Activated naive CD4-positive, alpha-beta T cell (primary cell): ENCODE measurements around the gene SF3B2.
"Not testable (repeated sequence)": the region's sequence is repeated elsewhere in the genome, so short reads cannot be mapped to it uniquely, and the experiment has no call there.

Experiments used
- DNase-seq, 4 experiments: peaks; one replicate each; lab custom pipeline; 2025; lab: John Stamatoyannopoulos, UW

SF3B2 gene

DNA sequence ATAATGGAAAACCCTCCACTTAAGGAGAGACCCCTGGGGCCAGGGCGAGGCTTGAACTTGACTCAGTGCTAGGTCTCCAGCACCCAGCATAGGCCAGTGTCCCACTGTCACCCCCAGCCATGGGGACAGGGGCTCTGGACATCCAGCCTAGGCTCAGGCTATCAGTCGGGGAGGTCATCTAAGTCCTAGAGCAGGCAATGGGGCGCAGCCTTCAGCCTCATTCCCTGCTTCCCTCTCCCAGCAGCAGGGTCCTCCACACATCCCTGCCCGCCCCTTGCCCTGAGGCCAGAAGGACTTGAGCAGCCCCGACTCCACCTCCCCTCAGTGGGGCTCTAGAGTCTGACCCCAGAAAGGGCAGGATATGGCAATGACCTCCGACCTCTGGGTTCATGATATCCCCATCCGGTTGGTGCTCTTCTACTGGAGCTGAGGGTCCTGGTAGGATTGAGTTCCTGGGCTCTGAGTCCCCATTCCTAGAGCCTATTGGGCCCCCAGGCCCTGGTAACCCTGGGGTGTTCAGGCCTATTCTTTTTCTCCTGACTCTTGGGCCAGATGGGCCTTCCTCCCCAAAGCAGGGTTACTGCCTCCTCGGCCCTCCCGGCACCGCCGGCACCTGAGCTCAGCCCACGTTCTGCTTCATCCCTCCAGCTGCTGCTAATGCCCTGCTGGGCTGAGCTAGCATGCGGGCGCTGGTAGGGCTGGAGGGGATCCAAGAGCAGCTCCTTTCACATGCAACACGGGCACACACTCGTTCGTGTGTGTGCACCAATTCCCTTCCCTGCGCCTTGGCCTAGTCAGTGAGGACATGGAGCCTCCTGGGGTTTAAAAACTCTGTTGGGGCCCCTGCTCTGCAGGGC lies 36.0 kb upstream of the SF3B2 start:
- DNase-seq = no peak

DNA sequence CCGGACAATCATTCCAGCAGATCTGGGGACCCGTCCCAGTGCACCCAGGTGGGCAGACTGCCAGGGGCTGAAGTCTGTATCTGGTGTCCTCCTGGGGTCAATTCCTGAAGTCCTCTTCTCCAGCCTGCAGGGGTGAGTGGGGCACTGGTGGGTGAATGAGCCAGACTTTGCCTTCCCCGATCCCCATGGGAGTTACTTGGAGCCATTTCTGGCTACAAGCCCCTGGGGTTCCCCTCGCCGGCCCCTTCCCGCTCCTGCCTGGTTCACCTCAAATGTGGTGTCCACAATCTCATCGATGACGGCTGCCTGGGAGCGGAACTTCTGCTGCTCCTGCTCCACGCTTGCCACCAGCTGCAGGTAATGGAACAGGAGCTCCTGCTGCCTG lies 35.4 kb upstream of the SF3B2 start:
- no peak for DNase-seq

DNA sequence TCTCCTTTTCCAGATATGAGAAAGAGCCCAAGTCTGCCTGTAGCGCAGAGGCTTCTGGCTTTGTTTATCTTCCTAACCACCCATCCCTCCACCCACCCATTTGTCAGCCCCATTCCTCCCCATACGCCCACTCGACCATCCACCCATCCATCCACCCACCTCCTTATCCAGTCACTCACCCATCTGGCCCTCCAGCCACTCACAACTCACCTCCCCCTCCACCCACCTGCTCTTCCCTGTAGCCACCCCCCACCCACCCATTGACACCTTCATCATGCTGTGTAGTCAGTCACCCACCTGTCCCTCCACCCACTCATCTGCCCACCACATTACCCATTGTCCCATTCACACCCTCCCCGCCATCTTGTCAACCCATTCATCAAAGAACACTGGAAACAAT lies 34.8 kb upstream of the SF3B2 start:
- no peak for DNase-seq

DNA sequence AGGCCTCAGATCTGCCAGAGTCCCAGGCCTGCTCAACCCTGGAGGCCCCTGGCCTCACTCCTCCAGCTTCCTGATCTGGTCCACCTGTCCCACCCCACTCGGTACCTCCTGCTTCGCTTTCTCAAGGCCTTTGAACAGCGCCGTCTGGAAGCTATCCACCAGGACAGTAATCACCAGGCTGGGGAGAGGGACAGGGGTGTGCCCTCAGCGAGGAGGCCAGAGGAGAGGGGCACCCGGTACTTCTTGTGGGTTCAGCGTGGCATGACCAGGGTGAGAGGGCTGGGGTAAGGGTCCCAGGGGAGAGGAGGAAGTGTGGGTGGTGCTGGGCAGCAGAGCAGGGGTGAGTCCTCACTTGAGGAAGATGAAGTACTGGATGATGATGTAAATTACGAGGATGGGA lies 32.0 kb upstream of the SF3B2 start:
- no peak for DNase-seq

DNA sequence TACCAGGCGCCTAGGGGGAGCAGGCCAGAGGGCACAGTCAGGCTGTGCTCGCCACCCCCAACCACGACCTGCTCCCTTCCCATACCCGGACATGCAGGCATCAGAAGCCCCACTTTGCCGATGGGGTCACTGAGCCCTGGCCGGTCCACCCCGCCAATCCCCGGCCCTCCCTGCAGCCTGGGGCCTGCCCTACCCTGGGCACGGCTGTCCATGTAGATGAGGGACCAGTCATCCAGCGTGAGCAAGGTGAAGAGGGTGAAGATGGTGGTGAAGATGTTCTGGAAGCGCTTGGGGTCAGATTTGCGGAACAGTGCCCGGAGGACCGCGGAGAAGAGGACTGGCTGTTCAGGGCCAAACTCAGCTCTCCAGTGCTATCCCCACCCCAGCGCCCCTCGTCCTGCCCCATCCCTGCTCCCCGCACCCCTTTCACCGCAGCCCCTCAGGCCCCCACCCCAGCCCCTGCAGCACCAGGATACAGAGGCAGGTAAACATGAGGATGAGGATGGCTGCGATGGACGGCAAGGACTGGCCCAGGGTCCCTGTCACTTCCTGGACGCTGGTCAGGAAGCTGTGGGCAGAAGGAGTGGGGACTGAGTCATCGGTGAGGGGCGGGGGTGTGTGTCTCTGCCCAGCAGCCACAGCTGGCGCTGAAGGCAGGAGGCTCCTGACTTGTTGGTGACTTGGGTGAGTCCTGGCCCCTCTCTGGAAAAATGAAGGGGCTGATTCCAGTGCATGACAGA lies 31.4 kb upstream of the SF3B2 start:
- DNase-seq = no peak

DNA sequence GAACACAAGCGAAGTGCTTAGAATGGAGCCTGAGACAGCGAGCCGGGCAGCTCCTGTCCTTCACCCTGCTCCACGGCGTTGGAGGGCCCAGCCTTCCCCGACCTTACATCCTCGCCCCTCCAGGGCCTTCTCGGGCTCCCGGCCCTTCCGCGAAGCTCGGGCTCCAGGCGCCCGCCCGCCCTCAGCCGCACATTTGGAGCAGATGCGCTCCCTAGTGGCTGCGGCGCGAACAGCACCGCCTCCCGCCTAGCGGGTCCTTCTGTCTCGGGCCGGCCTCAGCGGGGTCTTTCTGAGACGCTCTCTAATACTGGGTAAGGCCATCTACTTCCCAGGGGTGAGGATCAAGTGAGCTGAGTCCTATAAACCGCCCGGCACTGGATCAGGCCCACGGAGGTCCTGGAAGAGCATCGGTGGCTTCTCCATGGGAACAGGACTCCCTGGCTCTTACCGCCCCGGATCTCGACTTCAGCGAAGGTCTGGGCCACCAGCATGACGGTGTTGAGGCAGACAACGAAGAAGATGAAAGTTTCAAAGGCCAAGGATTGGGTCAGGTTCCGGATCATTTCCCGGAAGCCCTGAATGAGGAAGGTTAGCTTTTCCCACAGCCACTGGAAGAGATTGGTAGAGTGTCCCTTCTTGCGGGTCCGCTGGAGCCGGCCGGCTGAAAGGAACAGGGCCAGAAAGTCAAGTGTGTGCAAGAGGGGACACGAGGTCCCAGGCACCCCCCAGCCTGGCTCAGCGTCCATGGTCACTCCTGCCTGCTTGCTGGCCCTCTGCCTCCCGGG lies 29.6 kb upstream of the SF3B2 start:
- DNase-seq = peak; percentile 65 to 79 (median 67)

DNA sequence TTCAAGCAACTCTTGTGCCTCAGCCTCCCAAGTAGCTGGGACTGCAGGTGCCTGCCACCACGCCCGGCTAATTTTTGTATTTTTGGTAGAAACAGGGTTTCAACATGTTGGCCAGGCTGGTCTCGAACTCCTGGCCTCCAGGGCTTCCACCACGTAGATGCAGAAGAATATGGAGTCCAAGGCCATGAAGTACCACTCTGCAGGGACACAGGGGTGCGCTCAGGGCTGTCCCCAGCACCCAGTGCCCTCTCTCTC lies 29.1 kb upstream of the SF3B2 start:
- not testable (repeated sequence) for DNase-seq

DNA sequence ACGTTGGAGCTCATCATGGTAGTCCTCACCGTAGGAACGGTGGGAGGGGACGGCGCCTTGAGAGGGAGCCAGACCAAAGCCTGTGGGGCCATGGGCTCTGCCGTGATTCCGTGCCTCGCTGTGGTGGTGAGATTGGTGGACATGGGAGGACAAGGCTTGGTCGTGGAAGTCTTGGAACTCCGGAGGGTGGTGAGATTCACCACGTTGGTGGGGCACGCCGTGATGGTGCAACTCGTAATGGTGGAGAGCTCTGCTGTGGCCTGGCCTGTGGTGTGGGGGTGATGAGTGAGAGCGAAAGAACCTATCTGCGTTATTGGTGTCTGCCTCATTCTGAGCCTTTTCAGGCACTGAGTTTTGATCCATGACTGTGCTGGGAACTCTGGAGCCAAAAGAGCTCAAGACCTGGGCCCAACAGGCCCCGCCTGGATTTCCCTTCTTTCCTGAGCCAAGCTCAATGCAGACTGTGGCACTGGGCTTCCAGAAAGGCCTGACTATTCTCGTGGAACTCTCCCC lies 26.1 kb upstream of the SF3B2 start, which contains the start of gene CATSPER1:
Gene CATSPER1 (minus strand): TSS at position 463 of the 513 bp plus-strand sequence. CDS start 100 bp downstream, at position 363.
- DNase-seq = no peak

DNA sequence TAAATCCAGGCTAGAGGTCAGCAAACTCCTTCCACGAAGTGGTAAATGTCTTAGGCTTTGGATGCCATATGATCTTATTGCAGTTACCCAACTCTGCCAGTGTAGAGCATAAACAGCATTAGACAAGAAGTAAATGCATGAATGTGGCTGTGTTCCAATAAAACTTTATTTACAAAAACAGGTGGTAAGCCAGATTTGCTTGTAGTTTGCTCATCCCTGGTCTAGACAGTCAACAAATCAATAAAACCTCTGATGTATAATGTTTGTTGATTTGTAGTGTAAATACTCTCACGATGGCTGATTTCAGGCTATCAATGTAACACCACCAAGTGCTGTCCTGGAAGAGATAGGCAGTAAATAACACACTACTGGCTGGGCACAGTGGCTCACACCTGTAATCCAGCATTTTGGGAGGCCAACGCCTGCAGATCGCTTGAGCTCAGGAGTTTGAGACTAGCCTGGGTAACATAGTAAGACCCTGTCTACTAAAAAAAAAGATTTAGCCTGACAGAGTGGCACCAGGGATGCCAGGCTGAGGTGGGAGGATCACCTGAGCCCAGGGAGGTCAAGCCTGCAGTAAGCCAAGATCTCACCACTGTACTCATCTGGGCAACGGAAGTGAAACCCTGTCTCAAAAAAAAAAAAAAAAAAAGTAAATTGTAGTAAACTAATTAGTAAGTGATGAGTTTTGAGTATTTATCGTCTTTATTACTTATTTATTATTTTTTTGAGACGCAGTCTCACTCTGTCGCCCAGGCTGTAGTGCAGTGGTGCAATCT lies 19.0 kb upstream of the SF3B2 start:
- no peak for DNase-seq

DNA sequence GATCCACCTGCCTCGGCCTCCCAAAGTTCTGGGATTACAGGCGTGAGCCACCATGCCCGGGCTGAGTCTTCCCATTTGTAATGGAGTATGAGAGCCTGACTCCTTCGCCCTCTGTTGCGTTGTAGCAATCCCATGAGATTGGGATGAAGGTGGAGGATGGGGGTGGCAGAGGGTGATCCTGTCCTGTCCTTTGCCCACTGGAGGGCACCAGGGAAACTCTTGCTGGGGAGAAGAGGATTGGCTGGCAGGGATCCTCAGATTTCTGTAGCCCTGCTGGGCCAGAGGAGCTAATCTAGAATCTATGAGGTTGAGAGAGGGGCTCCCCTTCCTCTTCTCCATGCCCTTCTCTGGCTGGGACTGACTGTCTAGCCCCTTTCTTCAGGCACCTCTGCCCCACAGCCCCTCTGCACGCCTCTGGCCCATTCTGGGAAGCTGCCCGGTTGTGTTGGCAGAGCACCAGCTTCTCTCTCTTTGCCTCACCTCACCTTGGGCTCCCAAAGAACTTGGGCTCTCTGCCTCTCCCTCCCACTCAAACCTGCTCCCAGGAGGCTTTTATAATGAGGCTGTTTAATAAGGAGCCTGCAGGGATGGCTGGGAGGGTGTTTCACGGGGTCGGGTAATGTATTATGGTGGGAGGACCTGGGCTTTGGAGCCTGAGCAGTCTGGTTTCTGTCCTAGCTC lies 16.4 kb upstream of the SF3B2 start:
- no peak for DNase-seq

DNA sequence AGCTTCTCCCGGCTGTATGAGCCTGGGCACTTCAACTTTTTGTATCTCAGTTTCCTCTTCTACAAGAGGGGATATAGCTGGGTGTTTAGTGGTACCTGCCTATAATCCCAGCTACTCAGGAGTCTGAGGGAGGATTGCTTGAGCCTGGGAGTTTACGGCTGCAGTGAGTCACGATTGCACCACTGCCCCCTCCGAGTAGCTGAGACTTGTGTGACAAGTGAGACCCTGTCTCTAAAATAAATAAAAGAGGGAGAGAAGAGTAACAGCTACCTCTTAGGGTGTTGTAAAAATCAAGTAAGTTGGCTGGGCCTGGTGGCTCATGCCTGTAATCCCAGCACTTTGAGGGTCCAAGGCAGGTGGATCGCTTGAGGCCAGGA lies 15.8 kb upstream of the SF3B2 start:
- DNase-seq = no peak

DNA sequence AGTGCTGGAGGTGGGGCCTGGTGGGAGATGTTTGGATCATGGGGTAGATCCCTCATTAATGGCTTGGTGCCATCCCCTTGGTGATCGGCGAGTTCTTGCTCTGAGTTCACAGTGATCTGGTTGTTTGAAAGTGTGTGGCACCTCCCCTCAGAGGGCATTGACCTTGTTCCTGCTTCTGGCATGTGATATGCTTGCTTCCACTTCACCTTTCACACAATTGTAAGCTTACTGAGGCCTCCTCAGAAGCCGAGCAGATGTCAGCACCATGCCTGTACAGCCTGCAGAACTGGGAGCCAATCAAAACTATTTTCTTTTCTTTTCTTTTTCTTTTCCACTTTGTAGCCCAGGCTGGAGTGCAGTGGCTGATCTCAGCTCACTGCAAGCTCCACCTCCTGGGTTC lies 14.8 kb upstream of the SF3B2 start:
- no peak for DNase-seq

DNA sequence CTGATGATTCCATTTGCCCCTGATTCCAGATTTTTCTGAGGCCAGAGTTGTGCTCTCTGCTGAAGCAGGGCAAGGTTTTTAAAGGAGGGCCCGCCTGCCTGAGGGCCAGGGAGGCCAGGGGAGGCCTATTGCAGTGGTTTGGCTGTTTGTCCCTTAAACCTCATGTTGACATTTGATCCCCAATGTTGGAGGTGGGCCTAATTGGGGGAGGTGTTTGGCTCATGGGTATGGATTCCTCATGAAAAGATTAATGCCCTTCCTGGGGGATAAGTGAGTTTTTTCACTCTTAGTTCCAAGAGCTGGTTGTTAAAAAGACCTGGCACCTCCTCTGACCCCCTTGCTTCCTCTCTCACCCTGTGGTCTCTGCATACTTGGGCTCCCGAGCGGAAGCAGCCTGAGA lies 12.4 kb upstream of the SF3B2 start:
- DNase-seq = no peak

DNA sequence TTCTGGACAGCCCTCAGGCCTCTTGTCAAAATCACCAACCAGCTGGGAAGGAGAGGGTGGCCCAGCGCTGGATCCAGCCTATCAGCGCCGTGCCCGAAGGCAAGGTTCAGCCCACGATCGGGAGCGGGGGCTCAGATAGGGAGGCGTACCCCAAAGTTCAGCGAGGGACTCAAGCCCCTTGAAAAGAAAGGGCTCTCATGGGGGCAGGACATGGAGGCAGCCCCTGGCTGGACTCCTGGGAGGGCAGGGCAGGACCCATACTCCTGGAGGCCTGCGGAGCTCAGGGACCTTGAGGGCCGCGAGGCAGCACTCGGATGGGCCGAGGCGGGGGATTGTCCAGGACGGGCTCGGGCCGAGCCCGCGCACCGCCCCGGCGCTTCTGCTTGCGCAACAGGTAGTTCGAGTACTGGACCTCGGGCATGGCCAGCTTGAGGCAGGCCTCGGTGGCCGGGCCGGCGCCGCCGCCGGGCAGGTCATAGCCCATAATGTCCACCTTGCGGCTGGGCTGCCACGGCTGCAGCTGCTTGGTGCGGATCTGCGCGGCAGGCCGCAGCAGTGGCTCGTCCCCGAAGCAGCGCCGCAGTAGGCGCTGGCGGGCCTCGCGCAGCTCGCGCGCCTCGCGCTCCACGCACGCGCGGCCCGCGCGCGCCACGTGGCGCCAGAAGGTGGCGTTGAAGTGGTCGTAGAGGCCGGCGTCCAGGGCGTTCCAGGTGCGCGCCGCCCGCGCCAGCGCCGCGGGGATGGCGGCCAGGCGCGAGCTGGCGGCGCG lies 9.8 kb upstream of the SF3B2 start:
- no peak for DNase-seq

DNA sequence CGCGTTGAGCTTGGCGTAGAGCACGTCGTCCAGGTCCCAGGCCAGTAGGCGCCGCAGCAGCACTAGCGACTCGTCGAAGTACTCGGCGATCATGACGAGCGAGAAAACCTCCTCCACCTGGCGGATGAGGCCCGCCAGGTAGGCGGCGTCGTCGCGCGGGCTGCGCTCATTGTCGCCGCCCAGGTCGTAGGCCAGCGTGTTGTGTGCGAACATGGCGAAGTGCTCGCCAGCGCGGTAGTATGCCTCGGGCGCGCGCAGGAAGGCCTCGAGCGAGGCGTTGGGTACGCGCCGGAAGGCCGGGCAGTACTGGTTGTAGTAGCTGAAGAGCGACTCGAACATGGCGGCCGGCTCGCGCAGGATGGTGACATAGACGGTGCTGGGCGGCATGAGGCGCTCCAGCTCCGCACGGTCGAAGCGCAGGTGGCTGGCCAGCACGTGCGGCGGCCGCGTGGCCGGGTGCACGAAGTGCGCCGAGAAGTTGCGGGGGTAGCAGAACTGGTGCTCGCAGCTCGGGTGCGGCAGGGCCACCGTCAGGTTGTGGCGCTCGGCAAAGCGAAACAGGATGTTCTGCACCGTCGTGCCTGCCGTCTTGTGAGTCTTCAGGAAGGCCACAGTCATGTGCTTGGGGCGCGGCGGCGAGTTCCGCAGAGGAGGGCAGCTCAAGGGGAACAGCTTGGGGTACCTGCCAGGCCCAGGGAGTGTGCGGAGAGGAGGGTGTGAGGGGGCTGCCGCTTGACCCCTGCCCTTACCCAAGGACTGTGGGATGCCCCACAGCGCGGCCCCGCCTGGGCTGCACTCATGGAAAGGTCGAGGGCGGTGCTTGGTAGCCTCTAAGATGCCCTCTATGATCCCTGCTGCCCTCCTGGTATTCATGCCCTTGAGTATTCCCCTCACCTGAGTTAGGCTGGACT lies 8.9 kb upstream of the SF3B2 start:
- no peak for DNase-seq

DNA sequence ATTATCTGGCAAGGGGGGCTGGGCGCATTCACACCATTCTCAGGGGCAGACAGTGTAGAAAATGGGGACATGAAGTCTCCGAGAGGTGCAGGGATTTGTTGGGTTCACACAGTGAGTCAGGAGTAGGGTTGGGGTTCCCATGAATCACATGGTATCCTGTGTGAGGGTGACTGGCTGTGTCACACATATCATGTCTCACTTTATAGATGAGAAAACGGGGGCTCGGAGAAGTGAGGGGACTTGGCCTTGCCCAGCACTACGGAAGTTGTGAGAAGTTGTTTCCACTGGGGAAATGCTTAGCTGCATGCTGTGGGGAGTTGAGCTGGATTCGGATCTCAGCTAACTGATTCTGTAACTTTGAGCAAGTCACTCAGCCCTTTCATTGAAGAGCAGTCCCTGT lies 7.4 kb upstream of the SF3B2 start:
- DNase-seq = no peak

DNA sequence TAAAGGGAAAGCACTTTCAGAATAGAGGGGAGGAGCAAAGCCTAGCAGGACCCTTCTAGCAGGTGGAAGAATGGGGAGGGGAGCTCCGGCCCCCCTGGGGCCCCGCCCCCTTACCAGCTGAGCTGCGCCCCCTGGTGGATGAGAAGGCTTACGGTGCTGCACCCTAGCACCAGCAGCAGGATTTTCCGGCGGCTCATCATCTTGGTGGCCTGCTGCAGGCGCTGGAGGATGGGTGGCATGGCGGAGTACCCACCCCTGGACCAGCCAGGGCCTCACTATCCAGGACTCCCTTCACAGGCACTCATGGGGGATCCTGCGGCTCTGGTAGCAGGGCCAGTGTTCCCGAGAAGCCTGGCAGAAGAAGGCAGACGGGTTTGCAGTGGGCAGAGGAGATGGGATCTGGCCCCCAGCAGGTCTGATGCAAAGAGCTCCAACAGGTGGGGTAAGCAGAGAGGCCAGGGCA lies 7.0 kb upstream of the SF3B2 start:
- DNase-seq = peak; percentile 51 to 77 (median 74)

DNA sequence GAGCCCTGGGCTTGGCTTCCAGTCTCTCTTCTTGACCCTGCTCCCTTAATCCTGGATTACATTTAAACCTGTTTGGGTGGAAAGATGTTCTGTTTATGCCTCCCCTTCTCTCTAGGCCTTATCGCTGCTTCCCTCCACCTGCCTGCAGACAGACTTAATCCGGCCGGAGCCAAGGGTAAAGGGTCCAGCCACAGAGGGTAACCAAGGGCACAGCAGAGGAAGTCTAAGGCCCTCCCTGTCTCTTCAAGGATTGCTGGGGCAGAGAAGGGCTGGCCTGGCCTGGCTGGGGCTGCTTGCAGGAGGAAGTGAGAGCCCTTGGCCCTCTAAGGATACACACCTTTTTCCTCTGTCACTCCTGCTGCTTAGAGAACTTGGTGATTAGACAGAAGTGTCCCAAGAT lies 5.3 kb upstream of the SF3B2 start:
- DNase-seq = no peak
